Activated CD8-positive, alpha-beta memory T cell treated with anti-CD3 and anti-CD28 coated beads, Interleukin-2, amount 50 U/mL, for 48 hours (primary cell): ENCODE results near the gene SFT2D1.
"Not testable (repeated sequence)": the region's sequence is repeated elsewhere in the genome, so short reads cannot be mapped to it uniquely, and the experiment has no call there.

Source experiments
- DNase-seq: peaks from one replicate; pipeline ENCODE4 v3.0.0-alpha.2; 2020

The SFT2D1 gene

DNA sequence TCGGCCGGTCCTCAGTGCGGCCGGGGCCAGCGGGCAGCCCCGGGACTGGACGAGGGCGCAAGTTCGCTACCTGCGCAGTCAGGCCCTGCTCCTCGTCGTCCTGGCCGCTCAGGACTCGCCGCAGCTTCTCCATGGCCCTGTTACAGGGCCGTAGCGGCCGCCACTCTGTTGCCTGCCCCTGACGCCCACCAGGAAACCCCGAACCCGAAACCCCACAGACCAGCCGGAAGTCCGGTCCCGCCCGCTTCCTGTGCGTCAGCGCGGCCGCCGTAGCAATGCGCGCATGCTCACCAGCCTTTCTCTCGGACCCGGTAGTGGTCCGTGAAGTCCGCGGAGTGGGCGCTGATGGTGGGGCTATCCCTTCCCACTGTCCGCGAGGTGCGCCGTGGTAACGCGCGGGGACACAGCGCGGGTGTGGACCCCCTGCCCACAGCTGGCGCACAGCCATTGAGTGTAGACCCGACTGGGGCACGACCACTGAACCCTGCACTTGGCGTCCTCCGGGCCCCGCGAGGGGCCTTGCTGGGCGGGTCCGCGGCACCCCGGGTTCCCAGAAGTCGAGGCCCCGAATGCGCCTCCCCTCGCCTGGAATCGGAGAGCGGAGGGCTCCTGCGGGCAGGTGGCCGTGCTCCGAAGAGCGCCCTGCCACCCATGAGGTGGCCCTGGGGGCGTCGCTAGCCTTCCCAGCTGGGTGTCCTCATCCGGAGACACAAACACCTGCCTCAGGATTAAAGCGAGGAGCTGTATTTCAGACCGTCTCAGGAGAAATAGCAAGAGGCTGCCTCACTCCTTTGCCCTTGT, at the start of gene SFT2D1:
Gene SFT2D1, minus strand, starts transcription at position 197 of the 801 bp plus-strand sequence. Its CDS starts 64 bp downstream, at position 133.
- DNase-seq, result peak; percentile 91

GRCh38 chr6:166389119-166389518, 46.8 kb upstream of the SFT2D1 start:
- no peak for DNase-seq

- no peak for DNase-seq
These were observed 46.1 kb upstream of the SFT2D1 start for GRCh38 chr6:166388290-166389004.

- no peak for DNase-seq
These were observed 45.4 kb upstream of the SFT2D1 start for GRCh38 chr6:166387642-166388289.

DNA sequence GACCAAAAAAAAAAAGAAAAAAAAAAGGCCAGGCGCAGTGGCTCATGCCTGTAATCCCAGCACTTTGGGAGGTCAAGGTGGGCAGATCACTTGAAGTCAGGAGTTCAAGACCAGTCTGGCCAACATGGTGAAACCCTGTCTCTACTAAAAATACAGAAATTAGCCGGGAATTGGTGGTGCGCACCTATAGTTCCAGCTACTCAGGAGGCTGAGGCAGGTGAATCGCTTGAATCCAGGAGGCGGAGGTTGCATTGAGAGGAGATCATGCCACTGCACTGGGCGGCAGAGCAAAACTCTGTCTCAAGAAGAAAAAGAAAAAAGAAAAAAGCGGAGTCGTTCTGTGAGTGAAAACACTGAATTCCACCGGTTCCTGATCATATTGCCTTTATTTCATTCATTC, 44.8 kb upstream of the SFT2D1 start:
- not testable (repeated sequence) for DNase-seq

DNA sequence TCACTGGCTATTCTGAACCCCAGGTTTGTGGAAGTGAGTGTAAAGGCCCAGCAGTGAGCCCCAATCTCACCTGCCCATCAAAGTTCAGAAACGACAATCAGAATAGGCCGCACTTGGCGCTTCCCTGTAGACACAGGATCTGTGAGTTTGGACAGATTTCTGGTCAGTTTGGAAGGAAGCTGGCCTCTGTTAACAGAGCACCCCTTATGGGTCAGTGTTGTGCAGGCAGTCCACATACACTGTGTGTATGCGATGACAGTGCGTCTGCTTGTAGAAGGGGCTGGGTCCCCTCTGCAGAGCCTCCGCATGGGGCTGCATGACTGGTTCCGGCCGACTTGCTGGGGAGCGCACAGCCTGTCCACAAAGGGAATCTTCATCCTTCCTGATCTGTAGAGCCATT, 43.8 kb upstream of the SFT2D1 start:
- no peak for DNase-seq

- DNase-seq, result not testable (repeated sequence)
These were observed 41.5 kb upstream of the SFT2D1 start for GRCh38 chr6:166383802-166384363.

GRCh38 chr6:166382933-166383801, 40.8 kb upstream of the SFT2D1 start, which contains the start of gene MPC1:
MPC1 (minus strand) TSS chr6:166382940; CDS start chr6:166382876, 64 bp downstream.
- DNase-seq, result peak; percentile 96

DNA sequence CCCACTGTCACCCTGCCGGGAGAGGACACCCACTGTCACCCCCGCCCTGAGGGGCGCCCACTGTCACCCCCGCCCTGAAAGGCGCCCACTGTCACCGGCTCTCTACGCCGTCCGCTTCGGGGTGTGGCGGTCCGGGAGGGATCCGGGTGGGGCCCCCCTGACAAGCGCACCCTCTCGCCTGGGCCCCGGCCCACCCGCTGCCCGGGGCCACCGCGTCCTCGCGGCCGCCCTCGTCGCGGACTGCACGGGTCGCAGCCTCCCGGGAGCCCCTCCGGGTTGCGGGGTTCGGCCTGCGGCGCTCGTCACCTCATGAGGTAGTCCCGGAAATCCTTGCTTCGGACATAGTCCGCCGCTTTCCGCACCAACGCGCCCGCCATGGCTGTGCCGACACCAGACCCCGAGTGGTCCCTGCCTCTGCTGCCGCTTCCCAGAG, 40.2 kb upstream of the SFT2D1 start:
- DNase-seq, result no peak

DNA sequence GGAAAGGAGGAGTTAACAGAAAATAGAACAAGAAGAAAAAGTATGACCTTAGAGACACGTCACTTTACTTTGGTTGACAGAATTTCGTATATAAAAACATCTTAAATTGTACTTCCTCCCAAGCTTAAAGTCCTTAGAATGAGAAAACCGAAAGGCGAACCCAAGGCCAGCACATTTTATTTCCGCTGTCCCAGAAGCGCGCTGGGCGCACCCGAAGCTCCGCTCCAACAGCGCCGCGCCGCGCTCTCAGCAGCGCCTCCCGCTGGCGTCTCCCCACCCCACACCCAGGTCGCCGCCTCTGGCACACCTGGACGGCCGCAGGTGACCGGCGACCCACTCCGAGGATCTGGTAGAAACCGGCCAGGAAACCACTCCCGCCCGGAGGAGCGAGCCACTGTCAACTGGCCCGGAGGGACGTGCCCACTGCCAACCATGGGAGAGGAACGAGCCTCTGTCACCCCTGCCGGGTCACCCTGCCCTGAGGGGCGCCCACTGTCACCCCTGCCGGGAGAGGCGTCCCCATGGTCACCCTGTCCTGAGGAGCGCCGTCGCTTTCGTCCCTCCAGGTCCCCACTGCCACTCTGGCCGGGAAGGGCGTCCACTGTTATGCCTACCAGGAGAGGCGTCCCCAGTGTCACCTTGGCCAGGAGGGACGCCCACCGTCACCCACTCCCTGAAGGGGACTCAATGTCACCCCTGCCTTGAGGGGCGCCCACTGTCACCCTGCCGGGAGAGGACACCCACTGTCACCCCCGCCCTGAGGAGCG, 39.6 kb upstream of the SFT2D1 start:
- peak; percentile 89 for DNase-seq

DNA sequence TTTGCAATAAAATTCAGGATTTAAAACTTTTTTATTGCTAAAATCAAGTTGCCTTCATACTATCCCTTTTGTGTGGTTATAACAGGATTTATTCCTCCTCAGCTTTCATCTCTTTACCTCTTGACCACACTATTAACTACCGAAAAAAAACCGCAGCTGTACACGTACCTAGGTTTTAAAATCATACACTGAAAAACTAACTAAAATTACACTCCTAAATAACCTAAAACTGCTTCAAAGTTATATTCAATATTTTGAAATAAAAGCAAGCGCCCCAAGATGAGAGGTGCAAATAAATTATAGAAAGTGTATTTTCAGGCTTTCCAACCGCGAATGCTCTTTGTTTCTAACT, 39.0 kb upstream of the SFT2D1 start:
- DNase-seq, result no peak

- DNase-seq, result no peak
These were observed 37.5 kb upstream of the SFT2D1 start for GRCh38 chr6:166379800-166380199.

DNA sequence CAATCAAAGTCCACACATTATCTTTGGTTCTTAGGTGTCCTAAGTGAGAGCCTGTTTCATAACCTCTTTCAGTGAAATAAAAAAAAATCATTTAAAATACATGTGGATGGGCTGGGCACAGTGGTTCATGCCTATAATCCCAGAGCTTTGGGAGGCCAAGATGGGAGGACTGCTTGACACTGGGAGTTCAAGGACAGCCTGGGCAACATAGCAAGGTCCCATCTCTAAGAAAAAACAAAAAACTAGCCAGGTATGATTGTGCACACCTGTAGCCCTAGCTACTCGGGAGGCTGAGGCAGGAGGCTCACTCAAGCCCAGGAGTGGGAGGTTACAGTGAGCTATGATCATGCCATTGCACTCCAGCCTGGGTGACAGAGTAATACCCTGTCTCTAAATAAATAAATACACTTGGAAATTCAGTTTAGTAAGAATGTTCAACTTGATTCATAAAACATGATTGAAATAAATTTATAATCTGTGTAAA, 36.8 kb upstream of the SFT2D1 start:
- no peak for DNase-seq

- no peak for DNase-seq
These were observed 35.4 kb upstream of the SFT2D1 start for GRCh38 chr6:166377721-166378120.

GRCh38 chr6:166375013-166375412, 32.7 kb upstream of the SFT2D1 start:
- no peak for DNase-seq

DNA sequence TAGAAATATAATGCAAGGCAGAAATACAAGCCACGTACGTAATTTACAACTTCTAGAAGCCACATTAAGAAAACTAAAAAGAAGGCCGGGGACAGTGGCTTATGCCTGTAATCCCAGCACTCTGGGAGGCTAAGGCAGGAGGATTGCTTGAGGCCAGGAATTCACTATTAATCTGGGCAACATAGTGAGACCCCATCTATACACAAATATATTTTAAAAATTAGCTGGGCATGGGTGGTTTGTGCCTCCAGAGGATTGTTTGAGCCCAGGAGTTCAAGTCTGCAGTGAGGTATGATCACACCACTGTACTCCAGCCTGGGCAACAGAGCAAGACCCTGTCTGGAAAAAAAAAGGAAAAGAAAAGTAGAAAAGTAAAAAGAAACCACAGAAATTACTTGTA, 28.1 kb upstream of the SFT2D1 start:
- no peak for DNase-seq

DNA sequence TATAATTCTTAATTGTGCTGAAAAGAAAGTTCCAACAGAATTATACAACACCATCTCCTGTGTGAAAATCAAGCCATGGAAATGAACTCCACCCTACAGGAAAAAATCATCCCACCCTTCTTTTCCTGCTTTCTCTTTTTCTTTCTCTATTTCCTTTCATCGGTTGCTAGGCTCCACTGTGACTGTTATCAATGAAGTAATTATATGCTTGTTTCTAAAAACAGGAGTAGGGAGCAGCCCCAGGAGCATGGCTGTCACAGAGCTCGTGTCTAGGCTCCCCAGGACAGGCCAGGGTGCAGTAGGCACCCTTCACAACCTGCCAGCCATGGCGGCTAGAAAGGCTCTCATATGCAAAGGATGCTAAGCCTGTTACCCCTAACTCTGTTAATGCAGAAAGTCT, 27.4 kb upstream of the SFT2D1 start:
- DNase-seq, result no peak

- DNase-seq, result no peak
These were observed 24.6 kb upstream of the SFT2D1 start for GRCh38 chr6:166366921-166367320.

DNA sequence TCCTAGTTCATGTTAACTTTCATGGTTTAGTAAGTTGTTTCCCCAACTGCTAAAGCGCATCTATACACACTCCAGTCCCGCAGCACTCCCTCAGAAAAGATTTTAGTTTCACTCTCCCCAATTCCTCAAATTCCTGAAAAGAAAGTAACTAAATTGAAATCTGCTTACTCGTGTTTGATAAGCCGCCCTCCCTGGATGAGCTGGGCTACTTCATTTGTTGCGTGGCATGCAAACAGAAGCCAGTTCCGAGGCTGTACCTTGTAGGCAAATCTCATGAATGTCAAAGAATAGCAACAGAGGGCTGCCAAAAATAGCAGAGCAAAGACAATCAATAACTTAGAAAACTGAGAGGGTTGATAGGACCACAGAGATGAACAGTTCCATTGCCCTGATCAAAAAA, 23.5 kb upstream of the SFT2D1 start:
- DNase-seq, result no peak

GRCh38 chr6:166365221-166365620, 22.9 kb upstream of the SFT2D1 start:
- DNase-seq, result no peak

DNA sequence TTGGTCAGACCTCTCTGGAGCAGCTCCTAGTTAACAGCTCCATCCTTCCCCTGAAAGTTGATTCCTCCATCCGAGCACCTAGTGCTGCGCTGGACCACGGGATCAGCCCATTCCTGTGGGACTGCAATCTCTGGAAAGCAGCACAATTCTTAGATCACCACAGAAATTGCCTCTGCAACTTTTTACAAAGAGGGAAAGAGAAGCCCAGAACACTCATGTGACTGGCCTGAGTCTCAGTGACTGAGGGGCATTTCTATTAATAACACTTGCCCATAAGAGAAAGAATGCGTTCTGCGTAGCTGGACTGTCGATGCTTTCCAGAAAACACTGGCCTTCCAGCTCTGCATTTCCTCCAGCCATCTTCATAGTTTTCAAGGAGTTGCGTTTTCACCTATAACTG, 22.1 kb upstream of the SFT2D1 start:
- no peak for DNase-seq
